Liver (tissue), 9 donors: ENCODE data around the gene IFNGR2. TPM values are rescaled to one million over a fixed set of nuclear protein-coding genes. Genes with fewer than 3 reads are reported as not detected.

Experiments
- DNase-seq: peaks from one replicate; pipeline ENCODE4 v3.0.0-alpha.2; 2017; ENCODE audit warnings: low spot score
- H3K27ac ChIP-seq, 2 donors: one replicate each; pipeline ENCODE4 v1.7.0; 2013; ENCODE audit warnings: inconsistent platforms in 2 of 2, low read length in 2 of 2, control low read depth in 1 of 2, low read depth in 1 of 2, mild to moderate bottlenecking in 1 of 2
- H3K27me3 ChIP-seq, 4 donors: one replicate each; pipeline versions ENCODE4 v1.6.1 to v1.7.0; 2013; ENCODE audit warnings: low read length in 3 of 4, inconsistent platforms in 1 of 4, mild to moderate bottlenecking in 1 of 4, moderate library complexity in 1 of 4; ENCODE audit not compliant: control insufficient read depth in 4 of 4, insufficient read depth in 4 of 4
- H3K36me3 ChIP-seq, 4 donors: one replicate each; pipeline versions ENCODE4 v1.6.1 to v1.7.0; 2013; ENCODE audit warnings: low read length in 3 of 4, mild to moderate bottlenecking in 3 of 4, low read depth in 1 of 4, moderate library complexity in 1 of 4; ENCODE audit not compliant: control insufficient read depth in 4 of 4, insufficient read depth in 3 of 4
- H3K4me1 ChIP-seq, 4 donors: one replicate each; pipeline versions ENCODE4 v1.6.1 to v1.7.0; 2013; ENCODE audit warnings: low read length in 3 of 4, mild to moderate bottlenecking in 3 of 4, moderate library complexity in 1 of 4; ENCODE audit not compliant: control insufficient read depth in 4 of 4, insufficient read depth in 4 of 4
- H3K4me3 ChIP-seq, 3 donors: one replicate each; pipeline versions ENCODE4 v1.6.1 to v1.7.0; 2013; ENCODE audit warnings: low read length in 3 of 3, control low read depth in 1 of 3, low read depth in 1 of 3, mild to moderate bottlenecking in 1 of 3
- H3K9ac ChIP-seq, 2 donors: one replicate each; pipeline ENCODE4 v1.7.0; 2013; ENCODE audit warnings: low read length in 2 of 2, mild to moderate bottlenecking in 2 of 2, moderate library complexity in 2 of 2, control low read depth in 1 of 2, low read depth in 1 of 2
- H3K9me3 ChIP-seq, 4 donors: one replicate each; pipeline versions ENCODE4 v1.6.1 to v1.7.0; 2013; ENCODE audit warnings: low read length in 3 of 4; ENCODE audit not compliant: control insufficient read depth in 4 of 4
- ATF3 ChIP-seq: IDR thresholded peaks from 2 replicates; pipeline ENCODE4 v1.6.1; 2016; ENCODE audit warnings: antibody characterized with exemption
- EGR1 ChIP-seq, 2 donors: IDR thresholded peaks; 2 replicates each; pipeline ENCODE4 v1.6.1; 2016 to 2018; ENCODE audit warnings: antibody characterized with exemption in 2 of 2, low read depth in 2 of 2
- FOXA1 ChIP-seq: IDR thresholded peaks from 2 replicates; pipeline ENCODE4 v1.6.1; 2016; ENCODE audit warnings: antibody characterized with exemption
- FOXA2 ChIP-seq: IDR thresholded peaks from 2 replicates; pipeline ENCODE4 v1.6.1; 2016; ENCODE audit warnings: antibody characterized with exemption
- GABPA ChIP-seq, 2 donors: IDR thresholded peaks in 1 of 2; conservative IDR thresholded peaks in 1 of 2; 2 replicates each; pipeline ENCODE4 v1.6.1; 2016; ENCODE audit warnings: antibody characterized with exemption in 2 of 2, mild to moderate bottlenecking in 1 of 2, moderate library complexity in 1 of 2
- HNF4A ChIP-seq, 2 donors: conservative IDR thresholded peaks; 2 replicates each; pipeline ENCODE4 v1.6.1; 2016; ENCODE audit warnings: antibody characterized with exemption in 2 of 2, mild to moderate bottlenecking in 2 of 2
- JUND ChIP-seq, 2 donors: IDR thresholded peaks; 2 replicates each; pipeline ENCODE4 v1.6.1; 2016; ENCODE audit warnings: antibody characterized with exemption in 2 of 2
- NR2F2 ChIP-seq: IDR thresholded peaks from 2 replicates; pipeline ENCODE4 v1.6.1; 2016; ENCODE audit warnings: antibody characterized with exemption
- RAD21 ChIP-seq, 2 donors: IDR thresholded peaks; 2 replicates each; pipeline ENCODE4 v1.6.1; 2016; ENCODE audit warnings: antibody characterized with exemption in 2 of 2, mild to moderate bottlenecking in 2 of 2
- RXRA ChIP-seq, 2 donors: IDR thresholded peaks; 2 replicates each; pipeline ENCODE4 v1.6.1; 2017 to 2018; ENCODE audit warnings: antibody characterized with exemption in 2 of 2, mild to moderate bottlenecking in 1 of 2
- TAF1 ChIP-seq: conservative IDR thresholded peaks from 2 replicates; pipeline ENCODE4 v1.6.1; 2016; ENCODE audit warnings: antibody characterized with exemption, mild to moderate bottlenecking
- ZBTB33 ChIP-seq: IDR thresholded peaks from 2 replicates; pipeline ENCODE4 v1.6.1; 2016; ENCODE audit warnings: antibody characterized with exemption
- WGBS: extraction: QIAGEN DNeasy Blood & Tissue Kit; methylation state at CpG from one replicate; pipeline ENCODE4 v1.1.7; 2013; 5-methylcytosine and 5-hydroxymethylcytosine counted together
- polyA plus RNA-seq, 2 donors: library from polyadenylated mRNA; stranded (reverse) in 1 of 2; unstranded in 1 of 2; fragments of 200-250 nt in 1 of 2; fragments of >200 nt in 1 of 2; fragmentation: Nextera tagmentation in 1 of 2; extraction: Ambion mirVana in 1 of 2; gene quantifications; one replicate each; pipeline versions ENCODE4 v1.2.1 to v1.2.3, GENCODE V29; 2013 to 2015
- total RNA-seq, 2 donors: library from RNA; depleted of rRNA; stranded (reverse); fragments of >200 nt; gene quantifications; one replicate each; pipeline ENCODE4 v1.2.3, GENCODE V29; 2014
- TF ChIP-seq, protein P1 (sequence below): IDR thresholded peaks from 2 replicates; pipeline ENCODE4 v1.6.1; 2016; ENCODE audit warnings: antibody characterized with exemption, mild to moderate bottlenecking
- TF ChIP-seq, protein P2 (sequence below): fragments of 150-350 bp; IDR thresholded peaks from 2 replicates; pipeline ENCODE4 v1.5.1; 2017; ENCODE audit warnings: improper control_type of control experiment, low read depth, low read length; ENCODE audit not compliant: missing input control
- TF ChIP-seq, protein P3 (sequence below): IDR thresholded peaks from 2 replicates; pipeline ENCODE4 v1.6.1; 2016; ENCODE audit warnings: antibody characterized with exemption
- donor health status: healthy.
- donor health status: healthy.
- donor health status: healthy.
- donor health status: healthy.
- donor health status: healthy.

IFNGR2 gene
- total and polyA plus RNA-seq, 4 donors, result 23.0 to 24.3 (median 23.4) TPM

DNA sequence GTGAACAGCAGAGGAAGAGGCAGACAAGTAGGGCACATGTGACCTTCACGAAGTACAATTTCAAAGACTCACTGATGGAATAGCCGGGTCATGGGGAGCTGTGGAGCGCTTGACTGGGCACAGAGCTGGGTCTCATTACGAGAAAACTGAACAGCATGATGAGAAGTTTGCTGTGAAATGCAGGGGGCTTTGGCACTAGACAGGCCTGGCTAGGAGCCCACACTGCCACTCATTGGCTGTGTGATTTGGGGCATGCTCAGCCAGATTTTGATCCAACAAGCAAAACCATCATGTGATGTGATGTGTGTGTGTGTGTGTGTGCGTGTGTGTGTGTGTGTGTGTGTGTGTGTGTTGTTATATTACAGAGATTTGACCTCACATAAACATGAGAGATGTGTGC is 4.9 kb upstream of the IFNGR2 start:
- 90% methylated on average over 5 of the region's 5 CpGs for WGBS
- no peak overlapping the region for H3K4me3 ChIP-seq
- TF ChIP-seq, protein P1, sequence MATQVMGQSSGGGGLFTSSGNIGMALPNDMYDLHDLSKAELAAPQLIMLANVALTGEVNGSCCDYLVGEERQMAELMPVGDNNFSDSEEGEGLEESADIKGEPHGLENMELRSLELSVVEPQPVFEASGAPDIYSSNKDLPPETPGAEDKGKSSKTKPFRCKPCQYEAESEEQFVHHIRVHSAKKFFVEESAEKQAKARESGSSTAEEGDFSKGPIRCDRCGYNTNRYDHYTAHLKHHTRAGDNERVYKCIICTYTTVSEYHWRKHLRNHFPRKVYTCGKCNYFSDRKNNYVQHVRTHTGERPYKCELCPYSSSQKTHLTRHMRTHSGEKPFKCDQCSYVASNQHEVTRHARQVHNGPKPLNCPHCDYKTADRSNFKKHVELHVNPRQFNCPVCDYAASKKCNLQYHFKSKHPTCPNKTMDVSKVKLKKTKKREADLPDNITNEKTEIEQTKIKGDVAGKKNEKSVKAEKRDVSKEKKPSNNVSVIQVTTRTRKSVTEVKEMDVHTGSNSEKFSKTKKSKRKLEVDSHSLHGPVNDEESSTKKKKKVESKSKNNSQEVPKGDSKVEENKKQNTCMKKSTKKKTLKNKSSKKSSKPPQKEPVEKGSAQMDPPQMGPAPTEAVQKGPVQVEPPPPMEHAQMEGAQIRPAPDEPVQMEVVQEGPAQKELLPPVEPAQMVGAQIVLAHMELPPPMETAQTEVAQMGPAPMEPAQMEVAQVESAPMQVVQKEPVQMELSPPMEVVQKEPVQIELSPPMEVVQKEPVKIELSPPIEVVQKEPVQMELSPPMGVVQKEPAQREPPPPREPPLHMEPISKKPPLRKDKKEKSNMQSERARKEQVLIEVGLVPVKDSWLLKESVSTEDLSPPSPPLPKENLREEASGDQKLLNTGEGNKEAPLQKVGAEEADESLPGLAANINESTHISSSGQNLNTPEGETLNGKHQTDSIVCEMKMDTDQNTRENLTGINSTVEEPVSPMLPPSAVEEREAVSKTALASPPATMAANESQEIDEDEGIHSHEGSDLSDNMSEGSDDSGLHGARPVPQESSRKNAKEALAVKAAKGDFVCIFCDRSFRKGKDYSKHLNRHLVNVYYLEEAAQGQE, result no peak
- TF ChIP-seq HNF4A (conservative IDR thresholded peaks at IDR 0.05) (no peak), FOXA1 (no peak), NR2F2 (no peak), JUND (IDR thresholded peaks at IDR 0.05) (no peak), ZBTB33 (no peak), GABPA (IDR thresholded peaks at IDR 0.05 in 1 of 2, conservative IDR thresholded peaks at IDR 0.05 in 1 of 2) (no peak), ATF3 (no peak), TAF1 (no peak)
- TF ChIP-seq, protein P2, sequence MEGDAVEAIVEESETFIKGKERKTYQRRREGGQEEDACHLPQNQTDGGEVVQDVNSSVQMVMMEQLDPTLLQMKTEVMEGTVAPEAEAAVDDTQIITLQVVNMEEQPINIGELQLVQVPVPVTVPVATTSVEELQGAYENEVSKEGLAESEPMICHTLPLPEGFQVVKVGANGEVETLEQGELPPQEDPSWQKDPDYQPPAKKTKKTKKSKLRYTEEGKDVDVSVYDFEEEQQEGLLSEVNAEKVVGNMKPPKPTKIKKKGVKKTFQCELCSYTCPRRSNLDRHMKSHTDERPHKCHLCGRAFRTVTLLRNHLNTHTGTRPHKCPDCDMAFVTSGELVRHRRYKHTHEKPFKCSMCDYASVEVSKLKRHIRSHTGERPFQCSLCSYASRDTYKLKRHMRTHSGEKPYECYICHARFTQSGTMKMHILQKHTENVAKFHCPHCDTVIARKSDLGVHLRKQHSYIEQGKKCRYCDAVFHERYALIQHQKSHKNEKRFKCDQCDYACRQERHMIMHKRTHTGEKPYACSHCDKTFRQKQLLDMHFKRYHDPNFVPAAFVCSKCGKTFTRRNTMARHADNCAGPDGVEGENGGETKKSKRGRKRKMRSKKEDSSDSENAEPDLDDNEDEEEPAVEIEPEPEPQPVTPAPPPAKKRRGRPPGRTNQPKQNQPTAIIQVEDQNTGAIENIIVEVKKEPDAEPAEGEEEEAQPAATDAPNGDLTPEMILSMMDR, result no peak
- TF ChIP-seq, protein P3, sequence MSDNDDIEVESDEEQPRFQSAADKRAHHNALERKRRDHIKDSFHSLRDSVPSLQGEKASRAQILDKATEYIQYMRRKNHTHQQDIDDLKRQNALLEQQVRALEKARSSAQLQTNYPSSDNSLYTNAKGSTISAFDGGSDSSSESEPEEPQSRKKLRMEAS, result no peak
- H3K27me3 ChIP-seq, result no peaks in the 10 kb centered on the region
- no peak for DNase-seq
- no peaks in the 10 kb centered on the region for H3K9me3 ChIP-seq
- H3K27ac ChIP-seq, result no peak overlapping the region
- no peaks in the 10 kb centered on the region for H3K36me3 ChIP-seq
- no peaks in the 10 kb centered on the region for H3K4me1 ChIP-seq
- H3K9ac ChIP-seq, result no peak overlapping the region

DNA sequence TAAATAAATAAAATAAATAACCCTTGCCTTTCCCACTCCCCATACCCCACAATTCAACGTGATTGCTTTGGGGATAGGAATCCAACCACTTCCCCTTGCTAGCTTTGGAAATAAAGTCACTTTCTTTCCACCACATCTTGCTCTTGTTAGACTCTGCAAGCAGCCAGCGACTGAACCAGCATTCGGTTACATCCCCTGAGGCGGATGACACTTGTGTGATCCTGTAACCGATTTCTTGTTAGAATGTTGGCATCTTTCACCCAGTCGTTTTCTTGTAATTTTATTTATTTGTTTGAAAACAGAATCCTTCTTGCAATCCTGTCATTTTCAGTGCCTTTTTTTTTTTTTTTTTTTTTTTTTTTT is 1.6 kb upstream of the IFNGR2 start:
- DNase-seq, result no peak
- Histone ChIP-seq H3K4me3 (no peak overlapping the region), H3K9ac (no peak overlapping the region), H3K36me3 (no peaks in the 10 kb centered on the region), H3K9me3 (no peaks in the 10 kb centered on the region), H3K27me3 (no peaks in the 10 kb centered on the region), H3K4me1 (peaks cover 3 to 16% (median 13%) of the 10 kb centered on the region in 4 donors), H3K27ac (no peak overlapping the region)
- WGBS, result 76% methylated on average over 6 of the region's 6 CpGs
- TF ChIP-seq GABPA (IDR thresholded peaks at IDR 0.05 in 1 of 2, conservative IDR thresholded peaks at IDR 0.05 in 1 of 2), result no peak
- TF ChIP-seq RXRA (IDR thresholded peaks at IDR 0.05), result no peak
- TF ChIP-seq ZBTB33, result no peak
- TF ChIP-seq RAD21 (IDR thresholded peaks at IDR 0.05), result no peak
- TF ChIP-seq FOXA2, result no peak
- TF ChIP-seq ATF3, result no peak
- no peak for TF ChIP-seq HNF4A (conservative IDR thresholded peaks at IDR 0.05)
- TF ChIP-seq, protein P2, result no peak
- TF ChIP-seq, protein P3, result no peak
- TF ChIP-seq EGR1 (IDR thresholded peaks at IDR 0.05; ENCODE audit: low read depth in 2 of 2), result no peak
- TF ChIP-seq NR2F2, result no peak
- TF ChIP-seq FOXA1, result no peak
